Measurements from ENCODE around the gene LCMT2. TPM values are rescaled to one million over a fixed set of nuclear protein-coding genes. Genes with fewer than 3 reads are reported as not detected.

LCMT2 gene
- total RNA-seq, 4 donors from 2014 or later, result 4.9 to 8.9 (median 5.9) TPM

DNA sequence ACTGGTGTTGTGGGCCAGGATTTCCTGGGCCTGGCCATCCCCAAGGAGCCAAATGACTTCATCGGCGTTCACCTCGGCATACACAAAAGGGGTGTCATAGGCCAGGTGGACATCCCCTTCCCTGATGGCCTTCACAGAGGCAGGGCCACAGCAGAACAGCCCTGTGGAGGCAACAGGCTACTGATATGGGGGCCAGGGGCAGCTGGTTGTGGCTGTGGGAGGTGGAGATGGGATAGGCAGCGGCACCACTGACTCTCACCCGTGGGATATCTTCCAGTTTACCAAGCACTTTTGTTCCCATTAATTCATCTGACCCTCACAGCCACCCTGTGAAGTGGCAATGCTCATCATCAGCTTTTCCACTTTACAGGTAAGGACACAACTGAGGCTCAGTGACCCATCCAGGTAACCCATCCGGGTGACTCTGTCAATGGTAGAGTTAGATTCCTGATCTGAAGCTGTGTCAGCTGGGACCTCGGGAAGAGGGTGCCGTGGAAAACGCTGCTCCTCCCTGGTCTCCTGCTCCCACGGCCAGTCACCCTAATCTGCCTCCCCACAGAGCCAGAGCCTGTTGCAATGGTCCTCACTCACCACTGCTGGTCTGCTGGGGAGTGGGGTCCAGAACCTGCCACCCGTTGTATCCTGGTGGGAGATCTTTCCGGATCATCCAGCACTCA, 48.3 kb downstream of the LCMT2 start:
- no peak for DNase-seq (ENCODE audit: low spot score in 2 of 2)
- no peak for TF ChIP-seq POLR2A (IDR thresholded peaks at IDR 0.05)
- TF ChIP-seq, protein P1, sequence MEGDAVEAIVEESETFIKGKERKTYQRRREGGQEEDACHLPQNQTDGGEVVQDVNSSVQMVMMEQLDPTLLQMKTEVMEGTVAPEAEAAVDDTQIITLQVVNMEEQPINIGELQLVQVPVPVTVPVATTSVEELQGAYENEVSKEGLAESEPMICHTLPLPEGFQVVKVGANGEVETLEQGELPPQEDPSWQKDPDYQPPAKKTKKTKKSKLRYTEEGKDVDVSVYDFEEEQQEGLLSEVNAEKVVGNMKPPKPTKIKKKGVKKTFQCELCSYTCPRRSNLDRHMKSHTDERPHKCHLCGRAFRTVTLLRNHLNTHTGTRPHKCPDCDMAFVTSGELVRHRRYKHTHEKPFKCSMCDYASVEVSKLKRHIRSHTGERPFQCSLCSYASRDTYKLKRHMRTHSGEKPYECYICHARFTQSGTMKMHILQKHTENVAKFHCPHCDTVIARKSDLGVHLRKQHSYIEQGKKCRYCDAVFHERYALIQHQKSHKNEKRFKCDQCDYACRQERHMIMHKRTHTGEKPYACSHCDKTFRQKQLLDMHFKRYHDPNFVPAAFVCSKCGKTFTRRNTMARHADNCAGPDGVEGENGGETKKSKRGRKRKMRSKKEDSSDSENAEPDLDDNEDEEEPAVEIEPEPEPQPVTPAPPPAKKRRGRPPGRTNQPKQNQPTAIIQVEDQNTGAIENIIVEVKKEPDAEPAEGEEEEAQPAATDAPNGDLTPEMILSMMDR (IDR thresholded peaks at IDR 0.05), result no peak
- intact Hi-C loops (cut with DNase I; ENCODE audit: low total_unique reads), result loop anchor here (2.0 kb wide), 1 partner anchor 55 kb away; no protein-coding TSS in a partner anchor
- WGBS, 2 donors, result 82 to 89% methylated on average over 12 of the region's 12 CpGs
- H3K4me3 ChIP-seq (ENCODE audit: low read depth, poor library complexity, severe bottlenecking), result no peak overlapping the region

- intact Hi-C loops (cut with DNase I; ENCODE audit: low total_unique reads), result no loop called here
- no peak for DNase-seq (ENCODE audit: low spot score in 2 of 2)
- WGBS, 2 donors, result 83 to 84% methylated on average over 7 of the region's 7 CpGs
- TF ChIP-seq POLR2A (IDR thresholded peaks at IDR 0.05), result no peak
- TF ChIP-seq, protein P1 (IDR thresholded peaks at IDR 0.05), result no peak
- H3K4me3 ChIP-seq (ENCODE audit: low read depth, poor library complexity, severe bottlenecking), result no peak overlapping the region
Observed at GRCh38 chr15:43280996-43281395, 49.4 kb downstream of the LCMT2 start.

- intact Hi-C loops (cut with DNase I; ENCODE audit: low total_unique reads), result no loop called here
- DNase-seq (ENCODE audit: low spot score in 2 of 2), result no peak
- no peak for TF ChIP-seq POLR2A (IDR thresholded peaks at IDR 0.05)
- TF ChIP-seq, protein P1 (IDR thresholded peaks at IDR 0.05), result no peak
- WGBS, 2 donors, result 85 to 86% methylated on average over 6 to 7 of the region's 7 CpGs
- H3K4me3 ChIP-seq (ENCODE audit: low read depth, poor library complexity, severe bottlenecking), result no peak overlapping the region
Observed at GRCh38 chr15:43279496-43279895, 50.9 kb downstream of the LCMT2 start.

- H3K4me3 ChIP-seq (ENCODE audit: low read depth, poor library complexity, severe bottlenecking), result no peak overlapping the region
- 84 to 90% methylated on average over 11 of the region's 11 CpGs for WGBS, 2 donors
- DNase-seq (ENCODE audit: low spot score in 2 of 2), result peak in 1 of 2 donors; percentile 61
- TF ChIP-seq POLR2A (IDR thresholded peaks at IDR 0.05), result no peak
- TF ChIP-seq, protein P1 (IDR thresholded peaks at IDR 0.05), result no peak
- intact Hi-C loops (cut with DNase I; ENCODE audit: low total_unique reads), result no loop called here
Observed at GRCh38 chr15:43278869-43279268, 51.5 kb downstream of the LCMT2 start.

DNA sequence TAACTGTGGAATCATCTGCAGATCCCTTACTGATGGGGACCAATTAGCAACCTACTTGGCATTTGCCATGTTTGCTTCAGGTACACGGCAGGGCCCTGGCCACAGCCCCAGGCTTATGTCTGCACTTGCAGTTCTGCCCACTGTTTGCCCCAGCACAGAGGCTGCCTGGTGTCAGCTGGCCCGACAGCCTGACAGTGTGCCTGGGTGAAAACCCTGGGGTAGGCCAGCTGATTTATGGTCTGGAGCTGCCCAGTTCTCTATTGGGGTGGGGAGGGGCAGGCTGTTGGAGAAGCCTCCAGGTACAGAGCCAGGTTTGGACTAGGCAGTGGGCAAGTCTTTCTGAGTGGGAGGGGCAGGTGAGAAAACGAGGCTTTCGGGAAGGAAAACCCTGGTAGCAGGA, 52.5 kb downstream of the LCMT2 start:
- intact Hi-C loops (cut with DNase I; ENCODE audit: low total_unique reads), result no loop called here
- WGBS, 2 donors, result 47 to 48% methylated on average over 4 of the region's 4 CpGs
- H3K4me3 ChIP-seq (ENCODE audit: low read depth, poor library complexity, severe bottlenecking), result no peak overlapping the region
- TF ChIP-seq, protein P1 (IDR thresholded peaks at IDR 0.05), result no peak
- peak in 1 of 2 donors; percentile 65 for DNase-seq (ENCODE audit: low spot score in 2 of 2)

All from lower leg skin (tissue), 4 donors.